Vagina (tissue), 2 donors: ENCODE results near the gene LYZL6.

Experiments used
- POLR2A ChIP-seq, 2 donors: fragments of 450-650 bp; IDR thresholded peaks; one replicate each; pipeline ENCODE4 v1.6.1; 2017; ENCODE audit warnings: antibody characterized with exemption in 2 of 2, mild to moderate bottlenecking in 2 of 2, moderate library complexity in 2 of 2
- TF ChIP-seq, protein P1 (sequence below), 3 experiments: fragments of 450-650 bp in 2 of 3; fragments of 200-600 bp in 1 of 3; sonication (generic) in 1 of 3; IDR thresholded peaks; one replicate each; pipeline ENCODE4 v1.5.1; 2017 to 2019; ENCODE audit warnings: antibody characterized with exemption in 3 of 3, mild to moderate bottlenecking in 2 of 3, moderate library complexity in 2 of 3

DNA sequence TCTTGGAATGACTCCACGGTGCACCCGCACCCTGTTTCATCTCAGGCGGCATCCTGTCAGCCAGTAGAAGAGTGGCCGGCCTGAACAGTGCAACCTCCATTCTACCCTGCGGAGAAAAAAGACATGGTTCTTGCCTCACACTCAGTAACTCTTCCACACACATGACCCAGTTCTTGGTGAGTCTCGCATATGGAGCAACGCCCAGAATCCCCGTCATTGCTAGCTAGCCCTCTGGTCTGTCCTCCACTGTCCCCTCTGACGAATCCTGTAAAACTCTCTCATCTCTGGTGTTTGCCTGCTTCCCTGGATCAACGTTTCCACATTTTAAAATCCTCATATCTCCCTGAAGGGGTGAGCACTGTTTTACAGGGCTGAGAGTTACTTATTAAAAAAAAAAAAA is 8.8 kb downstream of the LYZL6 start:
- TF ChIP-seq, protein P1, sequence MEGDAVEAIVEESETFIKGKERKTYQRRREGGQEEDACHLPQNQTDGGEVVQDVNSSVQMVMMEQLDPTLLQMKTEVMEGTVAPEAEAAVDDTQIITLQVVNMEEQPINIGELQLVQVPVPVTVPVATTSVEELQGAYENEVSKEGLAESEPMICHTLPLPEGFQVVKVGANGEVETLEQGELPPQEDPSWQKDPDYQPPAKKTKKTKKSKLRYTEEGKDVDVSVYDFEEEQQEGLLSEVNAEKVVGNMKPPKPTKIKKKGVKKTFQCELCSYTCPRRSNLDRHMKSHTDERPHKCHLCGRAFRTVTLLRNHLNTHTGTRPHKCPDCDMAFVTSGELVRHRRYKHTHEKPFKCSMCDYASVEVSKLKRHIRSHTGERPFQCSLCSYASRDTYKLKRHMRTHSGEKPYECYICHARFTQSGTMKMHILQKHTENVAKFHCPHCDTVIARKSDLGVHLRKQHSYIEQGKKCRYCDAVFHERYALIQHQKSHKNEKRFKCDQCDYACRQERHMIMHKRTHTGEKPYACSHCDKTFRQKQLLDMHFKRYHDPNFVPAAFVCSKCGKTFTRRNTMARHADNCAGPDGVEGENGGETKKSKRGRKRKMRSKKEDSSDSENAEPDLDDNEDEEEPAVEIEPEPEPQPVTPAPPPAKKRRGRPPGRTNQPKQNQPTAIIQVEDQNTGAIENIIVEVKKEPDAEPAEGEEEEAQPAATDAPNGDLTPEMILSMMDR (IDR thresholded peaks at IDR 0.05): no peak
- TF ChIP-seq POLR2A (IDR thresholded peaks at IDR 0.05): no peak
